Panc1 (cell line): Measurements from ENCODE around the gene LRMDA. TPM values are rescaled to one million over a fixed set of nuclear protein-coding genes. Genes with fewer than 3 reads are reported as not detected.

Experiments
- ATAC-seq: fragments of 200-7000 bp; cut with Tn5 transposase; 2 replicates; pipeline ENCODE4 v1.9.1; 2020; ENCODE audit warnings: mild to moderate bottlenecking, moderate library complexity
- BruUV-seq: library from RNA; stranded (reverse); fragments of 400-500 nt; replicated peaks from 2 replicates; lab custom pipeline; 2021; lab: Mats Ljungman, UMichigan
- CTCF ChIA-PET: fragments of 300-600 bp; sonication (Branson Sonifier 250); formaldehyde crosslinking; loops from one replicate; lab custom pipeline; 2022; ENCODE audit warnings: antibody characterized with exemption; lab: Charles Lee
- POLR2A ChIA-PET: fragments of 300-600 bp; sonication (Branson Sonifier 250); formaldehyde crosslinking; loops from one replicate; lab custom pipeline; 2022; ENCODE audit warnings: antibody characterized with exemption; lab: Charles Lee
- DNase-seq: peaks from one replicate; pipeline ENCODE4 v3.0.0-alpha.2; 2010; ENCODE audit warnings: low read depth, low spot score
- H3K27ac ChIP-seq: 2 replicates; pipeline ENCODE4 v1.5.1; 2011; ENCODE audit warnings: mild to moderate bottlenecking, low read length, inconsistent platforms
- H3K27me3 ChIP-seq: fragments of 200-500 bp; sonication (Bioruptor generic); 2 replicates; pipeline ENCODE4 v1.6.0; 2014; ENCODE audit warnings: low read length, inconsistent platforms; ENCODE audit not compliant: control insufficient read depth, insufficient read depth
- H3K36me3 ChIP-seq: fragments of 200-500 bp; sonication (Bioruptor generic); 2 replicates; pipeline ENCODE4 v1.5.1; 2014; ENCODE audit warnings: inconsistent platforms, mild to moderate bottlenecking, low read length, moderate library complexity; ENCODE audit not compliant: control insufficient read depth, insufficient read depth
- H3K4me1 ChIP-seq: 2 replicates; pipeline ENCODE4 v1.5.1; 2011; ENCODE audit warnings: inconsistent platforms, mild to moderate bottlenecking, low read length, moderate library complexity; ENCODE audit not compliant: control insufficient read depth, insufficient read depth
- H3K4me3 ChIP-seq, 2 experiments: 2 replicates each; pipeline ENCODE4 v1.5.1; 2011 to 2012; ENCODE audit warnings: low read depth in 2 of 2, low read length in 2 of 2, mild to moderate bottlenecking in 2 of 2, inconsistent platforms in 1 of 2, moderate library complexity in 1 of 2
- H3K9me3 ChIP-seq: fragments of 200-500 bp; sonication (Bioruptor generic); 2 replicates; pipeline ENCODE4 v1.5.1; 2014; ENCODE audit warnings: low read depth, mild to moderate bottlenecking, inconsistent platforms, low read length, moderate library complexity; ENCODE audit not compliant: control insufficient read depth, insufficient read depth
- POLR2AphosphoS5 ChIP-seq: IDR thresholded peaks from 2 replicates; pipeline ENCODE4 v1.6.1; 2012; ENCODE audit warnings: mild to moderate bottlenecking, low read depth, low read length, moderate library complexity
- SIN3A ChIP-seq: IDR thresholded peaks from 2 replicates; pipeline ENCODE4 v1.6.1; 2012; ENCODE audit warnings: low read depth, mild to moderate bottlenecking, low read length, moderate library complexity, borderline replicate concordance; ENCODE audit not compliant: insufficient read depth
- TCF7L2 ChIP-seq: IDR thresholded peaks from 2 replicates; pipeline ENCODE4 v1.6.1; 2011; ENCODE audit warnings: mild to moderate bottlenecking, low read depth, low read length, inconsistent platforms
- in situ Hi-C: cut with HindIII; loops from 2 replicates; pipeline ENCODE4 v1.10.0; 2016; ENCODE audit warnings: low sequenced_read_pairs, low pct_unique_long_range_greater_than_20kb
- intact Hi-C: fragments of 100-400 bp; cut with micrococcal nuclease; formaldehyde crosslinking; loops from one replicate; pipeline ENCODE4 v1.10.0; 2022; ENCODE audit not compliant: unreplicated experiment
- total RNA-seq: library from RNA; stranded (reverse); gene quantifications from one replicate; pipeline ENCODE4 v1.2.1, GENCODE V29; 2021; ENCODE audit not compliant: unreplicated experiment
- TF ChIP-seq, protein P1 (sequence below): fragments of 450-650 bp; IDR thresholded peaks from 2 replicates; pipeline ENCODE4 v1.5.1; 2017; ENCODE audit warnings: mild to moderate bottlenecking
- TF ChIP-seq, protein P2 (sequence below), 2 experiments: IDR thresholded peaks; 2 replicates each; pipeline ENCODE4 v1.6.1; 2011 to 2012; ENCODE audit warnings: low read depth in 2 of 2, control low read depth in 1 of 2, low read length in 1 of 2, mild to moderate bottlenecking in 1 of 2, moderate library complexity in 1 of 2; ENCODE audit not compliant: insufficient read depth in 1 of 2

The LRMDA gene
- total RNA-seq, 1 experiment from 2014 or later: 1.2 TPM

DNA sequence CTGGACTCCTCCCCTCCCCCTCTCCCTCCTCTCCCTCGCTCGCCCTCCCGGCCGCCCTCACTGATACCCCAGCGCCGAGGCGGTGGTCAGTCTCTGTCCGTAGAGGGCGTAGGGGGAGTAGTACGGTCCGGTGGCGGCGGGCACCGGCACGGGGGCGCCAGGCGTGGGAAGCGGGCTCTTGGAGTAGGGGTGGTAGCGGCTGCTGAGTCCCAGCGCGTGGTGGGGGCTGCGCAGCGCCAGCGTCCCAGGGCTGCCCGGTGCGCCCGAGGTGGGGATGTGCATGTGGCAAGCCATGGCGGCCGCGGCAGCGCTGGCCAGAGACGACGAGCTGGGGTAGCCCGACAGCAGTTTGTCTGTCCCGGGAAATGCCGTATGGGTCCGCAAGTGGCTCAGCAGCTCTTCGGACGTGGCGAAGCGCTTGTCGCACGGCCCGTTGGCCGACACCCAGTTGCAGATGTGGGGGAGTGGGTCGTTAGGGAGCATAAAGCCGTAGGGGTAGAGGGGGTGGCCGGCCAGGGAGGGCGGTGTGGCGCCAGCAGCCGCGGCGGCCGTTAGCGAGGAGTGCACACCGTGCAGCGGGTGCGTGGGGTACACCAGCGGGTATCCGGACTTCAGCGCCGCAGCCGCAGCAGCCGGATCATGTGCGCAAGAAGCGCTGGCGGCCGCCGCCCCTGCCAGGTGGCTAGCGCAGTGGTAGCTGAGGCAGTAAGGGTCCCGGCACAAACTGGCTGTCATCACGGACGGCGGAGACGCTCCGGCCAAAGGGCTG, 32.5 kb upstream of the LRMDA start:
- DNase-seq (no peak), ATAC-seq (peak; percentile 1)
- Histone ChIP-seq H3K4me3 (peak overlapping the region; percentile 61), H3K9me3 (no peaks in the 10 kb centered on the region), H3K27ac (peak overlapping the region; percentile 65), H3K36me3 (peaks cover 12% of the 10 kb centered on the region), H3K4me1 (peaks cover 16% of the 10 kb centered on the region), H3K27me3 (peaks cover 17% of the 10 kb centered on the region)
- intact Hi-C loops: no loop called here
- CTCF ChIA-PET: interaction anchor here (0.6 to 1.6 kb wide), 6 partner anchors 88 to 905 kb away, joined by 3 to 7 read pairs (median 3); no protein-coding TSS in a partner anchor
- POLR2A ChIA-PET: interaction anchor here (0.6 to 0.7 kb wide), 3 partner anchors 38 to 1146 kb away, joined by 3 to 4 read pairs (median 3); no protein-coding TSS in a partner anchor
- TF ChIP-seq, protein P1, sequence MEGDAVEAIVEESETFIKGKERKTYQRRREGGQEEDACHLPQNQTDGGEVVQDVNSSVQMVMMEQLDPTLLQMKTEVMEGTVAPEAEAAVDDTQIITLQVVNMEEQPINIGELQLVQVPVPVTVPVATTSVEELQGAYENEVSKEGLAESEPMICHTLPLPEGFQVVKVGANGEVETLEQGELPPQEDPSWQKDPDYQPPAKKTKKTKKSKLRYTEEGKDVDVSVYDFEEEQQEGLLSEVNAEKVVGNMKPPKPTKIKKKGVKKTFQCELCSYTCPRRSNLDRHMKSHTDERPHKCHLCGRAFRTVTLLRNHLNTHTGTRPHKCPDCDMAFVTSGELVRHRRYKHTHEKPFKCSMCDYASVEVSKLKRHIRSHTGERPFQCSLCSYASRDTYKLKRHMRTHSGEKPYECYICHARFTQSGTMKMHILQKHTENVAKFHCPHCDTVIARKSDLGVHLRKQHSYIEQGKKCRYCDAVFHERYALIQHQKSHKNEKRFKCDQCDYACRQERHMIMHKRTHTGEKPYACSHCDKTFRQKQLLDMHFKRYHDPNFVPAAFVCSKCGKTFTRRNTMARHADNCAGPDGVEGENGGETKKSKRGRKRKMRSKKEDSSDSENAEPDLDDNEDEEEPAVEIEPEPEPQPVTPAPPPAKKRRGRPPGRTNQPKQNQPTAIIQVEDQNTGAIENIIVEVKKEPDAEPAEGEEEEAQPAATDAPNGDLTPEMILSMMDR: no peak
- TF ChIP-seq TCF7L2 (no peak), SIN3A (no peak), POLR2AphosphoS5 (no peak)
- TF ChIP-seq, protein P2, sequence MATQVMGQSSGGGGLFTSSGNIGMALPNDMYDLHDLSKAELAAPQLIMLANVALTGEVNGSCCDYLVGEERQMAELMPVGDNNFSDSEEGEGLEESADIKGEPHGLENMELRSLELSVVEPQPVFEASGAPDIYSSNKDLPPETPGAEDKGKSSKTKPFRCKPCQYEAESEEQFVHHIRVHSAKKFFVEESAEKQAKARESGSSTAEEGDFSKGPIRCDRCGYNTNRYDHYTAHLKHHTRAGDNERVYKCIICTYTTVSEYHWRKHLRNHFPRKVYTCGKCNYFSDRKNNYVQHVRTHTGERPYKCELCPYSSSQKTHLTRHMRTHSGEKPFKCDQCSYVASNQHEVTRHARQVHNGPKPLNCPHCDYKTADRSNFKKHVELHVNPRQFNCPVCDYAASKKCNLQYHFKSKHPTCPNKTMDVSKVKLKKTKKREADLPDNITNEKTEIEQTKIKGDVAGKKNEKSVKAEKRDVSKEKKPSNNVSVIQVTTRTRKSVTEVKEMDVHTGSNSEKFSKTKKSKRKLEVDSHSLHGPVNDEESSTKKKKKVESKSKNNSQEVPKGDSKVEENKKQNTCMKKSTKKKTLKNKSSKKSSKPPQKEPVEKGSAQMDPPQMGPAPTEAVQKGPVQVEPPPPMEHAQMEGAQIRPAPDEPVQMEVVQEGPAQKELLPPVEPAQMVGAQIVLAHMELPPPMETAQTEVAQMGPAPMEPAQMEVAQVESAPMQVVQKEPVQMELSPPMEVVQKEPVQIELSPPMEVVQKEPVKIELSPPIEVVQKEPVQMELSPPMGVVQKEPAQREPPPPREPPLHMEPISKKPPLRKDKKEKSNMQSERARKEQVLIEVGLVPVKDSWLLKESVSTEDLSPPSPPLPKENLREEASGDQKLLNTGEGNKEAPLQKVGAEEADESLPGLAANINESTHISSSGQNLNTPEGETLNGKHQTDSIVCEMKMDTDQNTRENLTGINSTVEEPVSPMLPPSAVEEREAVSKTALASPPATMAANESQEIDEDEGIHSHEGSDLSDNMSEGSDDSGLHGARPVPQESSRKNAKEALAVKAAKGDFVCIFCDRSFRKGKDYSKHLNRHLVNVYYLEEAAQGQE (IDR thresholded peaks at IDR 0.05; ENCODE audit: insufficient read depth in 1 of 2, low read depth in 2 of 2, low read length in 1 of 2): no peak
- BruUV-seq: no TSS peak
- in situ Hi-C loops: no loop called here

DNA sequence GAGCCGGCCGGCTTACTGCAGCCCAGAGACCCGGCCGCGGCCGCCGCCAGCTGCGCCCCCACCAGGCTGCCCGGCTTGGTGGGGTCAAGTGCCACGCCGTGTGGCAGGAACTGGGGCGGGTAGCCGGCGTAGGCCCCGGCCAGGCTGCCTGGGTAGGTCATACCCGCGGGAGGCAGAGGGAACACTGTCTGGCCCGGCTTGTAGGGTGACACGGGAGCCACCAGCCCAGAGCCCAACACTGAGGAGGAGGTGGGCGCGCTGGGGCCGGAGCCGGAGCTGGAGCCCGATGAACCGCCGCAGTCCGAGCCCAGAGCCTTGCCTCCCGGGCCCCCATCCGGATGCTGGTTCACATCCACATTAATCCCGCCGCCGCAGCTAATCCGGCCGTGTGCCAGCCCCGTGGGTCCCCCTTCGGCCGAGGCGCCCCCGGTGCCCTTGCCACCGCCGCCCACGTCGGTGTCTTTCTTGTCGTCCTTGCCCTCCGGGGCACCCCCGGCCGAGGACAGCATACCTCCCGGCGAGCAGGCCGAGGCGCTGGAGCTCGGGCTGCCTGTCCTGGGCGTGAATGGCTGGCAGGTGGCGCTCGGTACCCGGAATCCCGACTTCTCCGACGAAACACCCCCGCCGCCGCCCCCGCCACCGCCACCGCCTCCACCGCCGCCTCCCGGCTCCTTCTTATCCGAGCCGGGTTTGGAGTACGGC, 31.8 kb upstream of the LRMDA start:
- peak overlapping the region; percentile 29; the same call in 1 of the 2 replicates for H3K27ac ChIP-seq
- H3K27me3 ChIP-seq: peaks cover 20% of the 10 kb centered on the region
- DNase-seq: no peak

More for the DNA sequence above, 31.8 kb upstream of the LRMDA start:
- ChIA-PET CTCF (interaction anchor here (0.6 to 1.6 kb wide), 6 partner anchors 88 to 904 kb away, joined by 3 to 7 read pairs (median 3); no protein-coding TSS in a partner anchor), POLR2A (interaction anchor here (0.6 to 0.7 kb wide), 3 partner anchors 38 to 1146 kb away, joined by 3 to 4 read pairs (median 3); no protein-coding TSS in a partner anchor)
- Histone ChIP-seq H3K4me3 (peak overlapping the region; percentile 61), H3K4me1 (peaks cover 16% of the 10 kb centered on the region), H3K9me3 (no peaks in the 10 kb centered on the region), H3K36me3 (peaks cover 12% of the 10 kb centered on the region)
- in situ Hi-C loops (no loop called here), intact Hi-C loops (loop anchor here (5.0 to 10.0 kb wide), 5 partner anchors 515 to 1588 kb away; no protein-coding TSS in a partner anchor)
- BruUV-seq: no TSS peak
- ATAC-seq: peak; percentile 54
- no peak for TF ChIP-seq TCF7L2
- TF ChIP-seq, protein P1: peak; percentile 90
